GM18858 (cell line): ENCODE measurements around the gene HSD11B1L.

Experiments used
- ATAC-seq: cut with Tn5 transposase; IDR thresholded peaks from one replicate; pipeline ENCODE4 v1.9.1; 2021; ENCODE audit not compliant: unreplicated experiment

The HSD11B1L gene

GRCh38 chr19:5666921-5667610 is 13.8 kb upstream of the HSD11B1L start:
- no peak for ATAC-seq

GRCh38 chr19:5667751-5668271 is 13.0 kb upstream of the HSD11B1L start:
- ATAC-seq: no peak

DNA sequence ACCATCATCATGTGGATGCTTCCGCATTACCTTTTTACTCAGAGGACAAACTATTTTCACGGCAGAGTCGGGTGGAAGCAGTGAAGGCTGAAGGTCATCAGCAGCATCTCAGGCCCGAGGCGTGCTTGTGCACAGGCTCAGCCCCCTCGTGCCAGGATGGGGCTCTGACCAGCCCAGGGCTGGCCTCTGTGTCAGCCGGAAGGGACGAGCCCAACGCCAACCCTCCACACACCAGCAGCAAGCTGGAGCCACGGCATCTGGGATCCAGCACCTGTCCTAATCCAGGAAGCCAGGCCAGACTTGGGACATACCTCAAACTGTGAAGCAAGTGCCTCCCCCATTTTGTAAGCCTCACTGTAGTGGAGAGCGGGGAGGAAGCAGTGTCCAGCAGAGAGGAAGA is 11.6 kb upstream of the HSD11B1L start:
- ATAC-seq: no peak

DNA sequence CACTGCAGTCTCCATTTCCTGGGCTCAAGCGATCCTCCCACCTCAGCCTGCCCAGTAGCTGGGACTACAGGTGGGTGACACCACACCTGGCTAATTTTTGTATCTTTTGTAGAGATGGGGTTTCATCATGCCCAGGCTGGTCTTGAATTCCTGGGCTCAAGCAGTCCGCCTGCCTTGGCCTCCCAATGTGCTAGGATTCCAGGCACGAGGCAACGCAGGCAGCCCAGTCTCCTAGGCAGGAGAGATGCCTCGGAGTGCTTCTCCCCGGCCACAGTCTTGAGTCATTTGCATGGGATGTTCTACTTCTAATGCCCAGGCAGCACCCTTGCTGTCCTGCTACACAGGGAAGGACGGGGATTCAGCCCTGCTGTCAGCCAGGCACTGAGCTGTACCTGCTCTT is 9.2 kb upstream of the HSD11B1L start:
- no peak for ATAC-seq

DNA sequence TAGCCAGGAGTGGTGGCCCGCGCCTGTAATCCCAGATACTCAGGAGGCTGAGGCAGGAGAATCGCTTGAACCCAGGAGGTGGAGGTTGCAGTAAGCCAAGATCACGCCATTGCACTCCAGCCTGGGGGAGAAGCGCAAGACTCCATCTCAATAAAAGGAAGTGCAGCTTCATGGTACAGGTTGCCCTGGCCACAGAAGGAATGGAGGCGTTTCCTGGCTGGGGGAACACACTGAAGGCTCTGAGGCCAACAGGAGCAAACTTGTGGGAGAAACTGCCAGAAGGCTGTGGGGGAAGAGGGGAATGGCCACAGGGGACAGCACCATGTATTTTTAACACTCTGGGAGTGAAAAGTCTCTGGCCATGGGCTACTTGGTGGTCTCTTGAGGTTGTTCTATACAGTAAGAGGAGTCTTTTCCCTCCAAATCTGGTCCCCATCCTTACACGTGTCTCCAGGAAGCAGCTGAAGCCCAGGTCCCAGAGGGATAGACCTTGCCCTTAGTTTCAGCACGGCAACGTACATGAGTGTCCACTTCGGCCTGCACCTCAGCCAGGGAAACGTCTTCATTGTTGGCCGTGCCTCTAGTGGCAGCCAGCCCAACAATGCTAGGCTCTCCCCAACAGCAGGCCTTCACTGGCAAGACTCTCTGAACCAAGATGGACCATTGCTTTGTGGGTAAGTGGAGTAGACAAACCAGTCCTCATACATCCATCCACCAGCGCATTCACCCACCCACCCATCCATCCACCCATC is 7.9 kb upstream of the HSD11B1L start:
- no peak for ATAC-seq

DNA sequence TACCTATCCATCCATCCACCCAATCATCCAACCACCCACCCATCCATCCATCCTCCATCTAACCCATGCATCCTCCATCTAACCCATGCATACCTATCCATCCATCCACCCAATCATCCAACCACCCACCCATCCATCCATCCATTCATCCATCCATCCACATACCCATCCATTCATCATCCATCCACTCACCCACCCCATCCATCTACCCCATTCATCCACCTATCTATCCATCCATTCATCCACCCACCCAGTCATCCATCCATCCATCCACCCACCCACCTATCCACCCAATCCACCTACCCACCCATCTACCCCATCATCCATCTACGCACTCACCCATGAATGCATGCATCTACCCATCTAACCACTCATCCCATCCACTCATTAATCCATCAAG is 7.1 kb upstream of the HSD11B1L start:
- ATAC-seq: no peak

- ATAC-seq: no peak
These were observed 6.1 kb upstream of the HSD11B1L start for GRCh38 chr19:5674714-5675113.

GRCh38 chr19:5676105-5676771 is 4.6 kb upstream of the HSD11B1L start:
- no peak for ATAC-seq

GRCh38 chr19:5676772-5677105 is 4.1 kb upstream of the HSD11B1L start:
- ATAC-seq: no peak

DNA sequence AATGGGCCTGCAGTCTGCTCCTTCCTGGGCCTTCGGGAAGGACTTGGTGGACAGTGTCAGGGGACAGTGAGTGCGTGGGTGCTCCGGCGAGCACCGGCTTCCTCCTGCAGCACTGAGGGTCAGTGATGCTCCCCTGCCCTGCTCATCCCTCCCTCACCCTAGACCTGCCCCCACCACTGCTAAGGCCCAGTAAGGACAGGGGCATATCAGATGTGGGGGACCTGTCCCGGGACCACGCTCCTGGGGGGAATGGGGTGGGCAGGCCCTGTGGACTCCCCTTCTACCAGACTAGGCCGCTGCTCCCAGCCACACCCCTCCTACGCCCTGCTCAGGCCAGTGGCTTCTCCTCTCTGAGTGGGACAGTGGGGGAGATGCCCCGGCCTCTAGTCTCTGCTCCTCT is 3.7 kb upstream of the HSD11B1L start:
- no peak for ATAC-seq

GRCh38 chr19:5677580-5677979 is 3.2 kb upstream of the HSD11B1L start:
- ATAC-seq: no peak

- ATAC-seq: no peak
These were observed 2.6 kb upstream of the HSD11B1L start for GRCh38 chr19:5678071-5678718.

GRCh38 chr19:5679289-5680083 is 1.3 kb upstream of the HSD11B1L start:
- ATAC-seq: no peak

GRCh38 chr19:5680084-5680436 is 767 bp upstream of the HSD11B1L start:
- ATAC-seq: no peak

- no peak for ATAC-seq
These were observed 722 bp downstream of the HSD11B1L start for GRCh38 chr19:5681391-5682106.

- ATAC-seq: no peak
These were observed 1.3 kb downstream of the HSD11B1L start for GRCh38 chr19:5682107-5682482.

DNA sequence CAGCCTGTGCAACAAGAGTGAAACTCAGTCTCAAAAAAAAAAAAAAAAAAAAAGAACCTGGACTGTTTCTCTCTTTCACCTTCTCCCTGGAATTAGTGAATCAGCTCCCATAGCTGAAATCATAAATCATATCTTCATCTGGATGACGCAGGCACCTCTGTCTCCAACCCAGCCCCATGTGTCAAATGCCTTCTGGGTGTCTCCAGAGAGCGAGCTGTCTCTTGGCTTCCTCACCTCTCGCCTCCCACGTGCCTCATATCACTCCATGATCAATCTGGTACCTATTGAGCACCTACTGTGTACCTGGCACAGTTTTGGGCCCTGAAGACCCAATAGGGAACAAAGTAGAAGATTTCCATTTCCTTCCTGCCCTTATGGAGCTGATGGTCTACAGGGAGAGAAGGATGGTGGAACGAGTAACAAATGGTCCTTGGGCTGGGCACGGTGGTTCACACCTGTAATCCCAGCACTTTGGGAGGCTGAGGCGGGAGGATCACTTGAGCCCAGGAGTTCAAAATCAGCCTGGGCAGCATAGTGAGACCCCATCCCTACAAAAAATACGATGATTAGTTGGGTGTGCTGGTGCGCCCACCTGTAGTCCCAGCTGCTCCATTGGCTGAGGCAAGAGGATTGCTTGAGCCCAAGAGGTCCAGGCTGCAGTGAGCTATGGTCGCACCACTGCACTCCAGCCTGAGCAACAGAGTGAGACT is 2.5 kb downstream of the HSD11B1L start:
- no peak for ATAC-seq

DNA sequence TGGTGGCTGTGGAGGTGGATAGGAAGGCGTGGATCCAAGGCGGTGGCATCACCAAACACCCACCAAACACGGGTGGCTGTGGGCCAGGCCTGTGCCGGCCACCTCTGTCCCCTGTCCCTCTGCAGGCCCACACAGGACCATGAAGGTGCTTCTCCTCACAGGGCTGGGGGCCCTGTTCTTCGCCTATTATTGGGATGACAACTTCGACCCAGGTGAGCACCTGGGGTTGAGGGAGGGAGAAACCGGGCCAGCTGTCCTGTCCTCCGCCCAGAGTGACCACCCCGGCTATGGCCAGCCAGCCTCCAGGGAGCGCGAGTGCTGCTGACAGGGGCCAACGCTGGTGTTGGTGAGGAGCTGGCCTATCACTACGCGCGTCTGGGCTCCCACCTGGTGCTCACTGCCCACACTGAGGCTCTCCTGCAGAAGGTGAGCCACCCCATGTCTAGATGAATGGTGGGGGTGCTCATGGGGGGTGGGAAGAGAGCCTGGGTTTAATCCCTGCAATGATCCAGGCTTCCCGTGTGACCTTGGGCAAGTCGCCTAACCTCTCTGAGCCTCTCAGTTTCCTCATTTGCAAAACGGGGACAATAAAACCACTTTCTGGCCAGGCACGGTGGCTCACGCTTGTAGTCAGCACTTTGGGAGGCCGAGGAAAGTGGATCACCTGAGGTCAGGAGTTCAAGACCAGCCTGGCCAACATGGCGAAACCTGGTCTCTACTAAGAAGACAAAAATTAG is 4.0 kb downstream of the HSD11B1L start:
- ATAC-seq: no peak

DNA sequence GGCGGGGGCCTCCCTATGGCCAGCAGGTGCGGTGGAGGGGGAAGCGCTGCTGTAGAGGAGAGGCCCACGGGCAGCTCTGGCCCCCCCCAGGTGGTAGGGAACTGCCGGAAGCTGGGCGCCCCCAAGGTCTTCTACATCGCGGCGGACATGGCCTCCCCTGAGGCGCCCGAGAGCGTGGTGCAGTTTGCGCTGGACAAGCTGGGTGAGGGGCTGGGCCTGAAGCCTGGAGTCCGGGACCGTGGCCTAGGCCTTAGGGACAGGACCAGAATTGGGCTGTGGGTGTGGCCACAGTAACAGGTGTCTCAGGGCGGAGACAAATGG is 5.5 kb downstream of the HSD11B1L start:
- ATAC-seq: no peak
